ENCODE results near the gene PCYT2.

PCYT2 gene

GRCh38 chr17:81858967-81859905 is 52.0 kb downstream of the PCYT2 start:
- DNase-seq (ENCODE audit: low read depth in 2 of 2) = no peak

- DNase-seq (ENCODE audit: low read depth in 2 of 2) = no peak
Observed at GRCh38 chr17:81858170-81858966, 52.8 kb downstream of the PCYT2 start.

GRCh38 chr17:81854974-81855774 is 56.0 kb downstream of the PCYT2 start:
- no peak for DNase-seq (ENCODE audit: low read depth in 2 of 2)

GRCh38 chr17:81852237-81852636 is 59.0 kb downstream of the PCYT2 start:
- DNase-seq (ENCODE audit: low read depth in 2 of 2) = no peak

- DNase-seq (ENCODE audit: low read depth in 2 of 2) = no peak
Observed at GRCh38 chr17:81851423-81851822, 59.8 kb downstream of the PCYT2 start.
